GM12878 (cell line): Measurements from ENCODE around the gene DDX39B. TPM values are rescaled to one million over a fixed set of nuclear protein-coding genes. Genes with fewer than 3 reads are reported as not detected.

Experiments
- CHD2 ChIP-seq: IDR thresholded peaks from 2 replicates; pipeline ENCODE4 v1.6.1; 2011; ENCODE audit warnings: low read depth, low read length, improper control_type of control experiment, borderline replicate concordance
- FOXM1 ChIP-seq: IDR thresholded peaks from 2 replicates; pipeline ENCODE4 v1.6.1; 2012; ENCODE audit warnings: low read depth, mild to moderate bottlenecking, inconsistent platforms, low read length, moderate library complexity
- HDGF ChIP-seq: fragments of 450-650 bp; IDR thresholded peaks from 2 replicates; pipeline ENCODE4 v1.6.1; 2016; ENCODE audit warnings: antibody characterized with exemption
- IRF3 ChIP-seq: fragments of 450-650 bp; IDR thresholded peaks from 2 replicates; pipeline ENCODE4 v1.6.1; 2014; ENCODE audit warnings: mild to moderate bottlenecking
- IRF4 ChIP-seq: IDR thresholded peaks from 2 replicates; pipeline ENCODE4 v1.6.1; 2011; ENCODE audit warnings: low read depth, low read length
- IRF5 ChIP-seq: fragments of 450-650 bp; IDR thresholded peaks from 2 replicates; pipeline ENCODE4 v1.6.1; 2017; ENCODE audit warnings: borderline replicate concordance
- LARP7 ChIP-seq: fragments of 450-650 bp; IDR thresholded peaks from 2 replicates; pipeline ENCODE4 v1.6.1; 2017; ENCODE audit warnings: mild to moderate bottlenecking
- MAX ChIP-seq: IDR thresholded peaks from 2 replicates; pipeline ENCODE4 v1.6.1; 2012; ENCODE audit warnings: low read depth, low read length, improper control_type of control experiment
- NKRF ChIP-seq: fragments of 450-650 bp; conservative IDR thresholded peaks from 2 replicates; pipeline ENCODE4 v1.6.1; 2017; ENCODE audit warnings: mild to moderate bottlenecking, moderate library complexity
- NR2F1 ChIP-seq: fragments of 450-650 bp; conservative IDR thresholded peaks from 2 replicates; pipeline ENCODE4 v1.6.1; 2017; ENCODE audit warnings: mild to moderate bottlenecking
- NRF1 ChIP-seq: conservative IDR thresholded peaks from 2 replicates; pipeline ENCODE4 v1.6.1; 2011; ENCODE audit warnings: mild to moderate bottlenecking, low read depth, low read length, improper control_type of control experiment
- PKNOX1 ChIP-seq: fragments of 450-650 bp; IDR thresholded peaks from 2 replicates; pipeline ENCODE4 v1.6.1; 2016; ENCODE audit warnings: mild to moderate bottlenecking
- POLR2AphosphoS5 ChIP-seq: IDR thresholded peaks from 2 replicates; pipeline ENCODE4 v1.6.1; 2011; ENCODE audit warnings: mild to moderate bottlenecking, low read length, inconsistent platforms
- PRDM15 ChIP-seq: fragments of 450-650 bp; formaldehyde crosslinking; IDR thresholded peaks from 2 replicates; pipeline ENCODE4 v1.4.0; 2020; ENCODE audit warnings: mild to moderate bottlenecking, moderate library complexity
- RELA ChIP-seq: fragments of 450-650 bp; IDR thresholded peaks from 2 replicates; pipeline ENCODE4 v1.8.0; 2014; ENCODE audit warnings: borderline replicate concordance; ENCODE audit not compliant: partially characterized antibody
- SRF ChIP-seq, 2 experiments: IDR thresholded peaks; 2 replicates each; pipeline ENCODE4 v1.6.1; 2011; ENCODE audit warnings: low read depth in 2 of 2, low read length in 2 of 2, mild to moderate bottlenecking in 1 of 2, moderate library complexity in 1 of 2
- STAT3 ChIP-seq: IDR thresholded peaks from 2 replicates; pipeline ENCODE4 v1.6.1; 2011; ENCODE audit warnings: low read depth, low read length, improper control_type of control experiment
- SUPT20H ChIP-seq: IDR thresholded peaks from 2 replicates; pipeline ENCODE4 v1.6.1; 2011; ENCODE audit warnings: low read depth, mild to moderate bottlenecking, low read length, moderate library complexity, borderline replicate concordance; ENCODE audit not compliant: control insufficient read depth
- TAF1 ChIP-seq: IDR thresholded peaks from 2 replicates; pipeline ENCODE4 v1.6.1; 2011; ENCODE audit warnings: mild to moderate bottlenecking, low read depth, low read length, borderline replicate concordance
- TCF12 ChIP-seq: IDR thresholded peaks from 2 replicates; pipeline ENCODE4 v1.6.1; 2011; ENCODE audit warnings: low read depth, mild to moderate bottlenecking, low read length
- polyA plus RNA-seq, 11 experiments: library from polyadenylated mRNA; depleted of rRNA in 4 of 11; unstranded in 6 of 11; stranded (reverse) in 5 of 11; fragments of >200 nt; fragmentation: Nextera tagmentation in 4 of 11; fragmentation: Illumina TruSeq in 1 of 11; extraction: Ambion mirVana in 4 of 11; extraction: Trizol in 1 of 11; gene quantifications; 1 replicate in 1 of 11; 2 replicates in 10 of 11; pipeline versions ENCODE4 v1.2.1 to v1.2.3, GENCODE V29; 2011 to 2016; ENCODE audit warnings: inconsistent platforms in 2 of 11, missing spikeins in 2 of 11, low read depth in 1 of 11
- total RNA-seq, 4 experiments: library from RNA; depleted of rRNA in 3 of 4; stranded (reverse); fragments of >200 nt in 3 of 4; fragmentation: Illumina TruSeq in 1 of 4; extraction: Trizol in 1 of 4; gene quantifications; 2 replicates each; pipeline versions ENCODE4 v1.2.1 to v1.2.3, GENCODE V29; 2013 to 2021

The DDX39B gene
- total and polyA plus RNA-seq, 10 of the 15 experiments (the other 5 are each of a cell fraction or from before 2014, with no cell fraction given) = 271 to 661 (median 330) TPM

GRCh38 chr6:31567531-31568370 lies 25.9 kb upstream of the DDX39B start (continued):
- TF ChIP-seq CHD2 (0 out of 2 replicates have a peak, but pooled peaks have one; percentile 18), NR2F1 (peak; percentile 87), NKRF (no peak), STAT3 (no peak), FOXM1 (no peak), TCF12 (peak; percentile 43; the same call in 1 of the 2 replicates), RELA (no peak), IRF4 (peak; percentile 61; the same call in 1 of the 2 replicates), TAF1 (no peak), POLR2AphosphoS5 (no peak), SRF (IDR thresholded peaks at IDR 0.05; ENCODE audit: low read depth in 2 of 2, low read length in 2 of 2) (0 out of 4 replicates have a peak, but pooled peaks of 1 of the 2 experiments have one; percentile 28), IRF5 (no peak), PRDM15 (no peak), LARP7 (no peak), NRF1 (no peak), IRF3 (no peak), SUPT20H (no peak), PKNOX1 (no peak), HDGF (peak; percentile 82), MAX (no peak)
